HG03469 (cell line): Measurements from ENCODE around the gene PRXL2A.

Source experiments
- ATAC-seq: cut with Tn5 transposase; IDR thresholded peaks from one replicate; pipeline ENCODE4 v1.9.1; 2021; ENCODE audit warnings: mild to moderate bottlenecking, moderate library complexity, moderate number of reproducible peaks; ENCODE audit not compliant: unreplicated experiment

Gene PRXL2A

DNA sequence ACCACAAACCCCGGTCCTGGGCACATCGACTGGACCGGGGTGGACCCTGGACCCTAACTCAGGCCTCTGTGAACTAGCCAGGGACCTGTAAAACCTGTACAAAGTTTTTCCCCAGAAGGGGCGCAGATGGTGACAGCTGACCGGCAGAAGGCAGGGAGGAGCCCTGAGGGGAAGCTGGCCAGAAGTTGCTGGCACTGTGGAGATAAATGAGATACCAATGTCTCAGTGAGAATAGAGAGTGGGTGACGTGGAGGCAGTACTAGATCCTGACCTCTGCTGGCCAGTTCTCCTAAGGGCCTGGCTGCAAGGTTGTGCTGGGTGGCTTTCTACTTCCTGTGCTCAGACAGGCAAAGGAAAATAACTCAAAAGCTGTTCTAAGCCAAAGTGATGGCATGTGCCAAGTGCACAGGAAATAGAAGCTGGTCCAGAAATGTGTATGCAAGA, 35.2 kb downstream of the PRXL2A start:
- peak; percentile 55 for ATAC-seq

GRCh38 chr10:80444124-80444523, 35.8 kb downstream of the PRXL2A start:
- no peak for ATAC-seq

DNA sequence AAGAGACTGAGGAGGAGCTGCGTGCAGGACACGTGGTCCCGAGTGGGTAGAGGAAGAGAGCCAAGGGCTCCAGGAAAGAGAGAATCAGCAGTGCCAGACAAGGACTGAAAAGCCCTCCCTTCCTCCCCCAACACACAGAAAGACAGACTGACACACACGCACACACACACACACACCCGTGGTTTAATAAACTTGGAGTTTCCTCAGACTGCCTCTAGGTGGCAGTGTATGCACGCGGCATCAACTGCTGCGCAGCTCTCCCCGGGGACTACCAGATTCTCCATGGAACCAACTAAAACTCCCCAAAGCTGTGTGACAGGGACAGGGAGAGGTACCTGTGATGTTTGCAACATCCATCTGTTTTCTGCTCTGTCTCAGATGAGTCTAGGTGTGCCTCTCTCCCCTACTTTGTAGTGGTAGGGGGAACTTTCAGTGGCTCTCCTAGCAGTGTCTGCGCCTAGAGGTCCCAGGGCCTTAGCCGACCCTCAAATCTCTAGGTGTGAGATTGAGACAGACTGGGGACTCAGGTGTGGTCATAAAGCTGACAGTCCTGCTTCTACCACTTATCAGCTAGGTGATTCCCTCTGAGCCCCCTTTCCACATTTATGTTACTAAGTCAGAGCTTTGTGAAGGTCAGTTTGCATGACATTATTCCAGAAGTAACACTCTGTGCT, 36.4 kb downstream of the PRXL2A start:
- peak; percentile 71 for ATAC-seq

DNA sequence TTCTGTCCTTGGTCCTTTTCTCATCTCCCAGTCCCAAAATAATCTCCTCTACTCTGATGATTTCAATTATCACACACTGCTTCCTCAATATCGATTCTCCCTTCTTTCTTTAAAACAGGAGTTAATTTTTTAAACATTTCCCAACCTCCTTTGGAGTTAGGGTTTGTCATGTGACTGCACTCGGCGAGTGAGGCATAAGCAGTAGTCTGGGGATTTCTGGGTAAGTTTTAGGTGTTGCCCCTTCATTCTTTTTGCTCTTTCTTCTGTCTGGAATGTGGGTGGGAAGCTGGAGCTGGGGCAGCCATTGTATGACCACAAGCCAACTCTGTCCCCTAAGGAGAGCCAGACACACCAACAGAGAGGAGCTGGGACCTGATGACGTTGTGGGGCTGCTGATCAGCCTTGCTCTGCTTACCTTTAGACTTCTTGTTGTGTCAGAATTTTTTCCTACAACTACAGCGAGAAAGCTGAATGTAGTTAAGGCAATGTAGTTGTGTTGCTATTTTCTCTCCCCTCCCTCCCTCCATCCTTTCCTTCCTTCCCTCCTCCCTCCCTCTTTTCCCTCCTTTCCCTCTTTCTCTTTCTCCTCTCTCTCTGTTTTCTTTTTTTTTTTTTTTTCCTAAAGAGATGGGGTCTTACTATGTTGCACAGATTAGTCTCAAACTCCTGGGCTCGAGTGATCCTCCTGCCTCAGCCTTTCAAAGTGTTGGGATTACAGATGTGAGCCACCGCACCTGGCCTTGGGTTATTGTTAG, 39.3 kb downstream of the PRXL2A start:
- no peak for ATAC-seq

DNA sequence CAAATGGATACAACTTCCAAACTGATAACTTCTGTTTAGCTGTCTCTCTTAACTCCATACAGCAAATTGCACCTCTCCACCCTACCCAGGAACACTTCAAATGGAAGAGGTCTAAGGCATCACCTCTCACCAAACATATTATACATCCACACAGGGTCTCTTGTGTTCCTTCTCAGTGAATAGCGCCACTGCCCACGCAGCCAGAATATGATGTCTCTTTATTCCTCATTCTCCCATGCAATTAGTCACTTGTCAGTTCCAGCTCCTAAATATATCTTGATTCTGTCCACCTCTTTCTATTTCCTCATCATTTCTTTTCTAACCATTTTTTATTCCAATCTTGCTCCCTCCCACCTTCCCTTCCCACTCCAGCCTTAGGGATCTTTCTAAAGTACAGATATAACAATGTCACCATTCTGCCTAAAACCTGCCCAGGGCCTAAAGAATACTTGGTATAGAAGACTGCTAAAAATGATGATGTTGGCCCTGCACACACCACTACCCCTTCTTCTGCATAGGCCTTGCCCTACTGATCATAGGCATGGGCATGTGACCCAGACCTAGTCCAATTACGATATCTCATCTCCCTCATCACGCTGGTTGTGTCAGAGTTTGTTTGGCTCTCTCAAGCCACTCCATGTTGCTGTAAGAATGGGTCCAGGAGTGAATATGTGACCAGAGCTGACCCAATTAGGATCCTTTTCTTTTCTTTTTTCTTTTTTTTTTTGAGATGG, 40.0 kb downstream of the PRXL2A start:
- no peak for ATAC-seq

- no peak for ATAC-seq
Observed at GRCh38 chr10:80449520-80449919, 41.2 kb downstream of the PRXL2A start.

DNA sequence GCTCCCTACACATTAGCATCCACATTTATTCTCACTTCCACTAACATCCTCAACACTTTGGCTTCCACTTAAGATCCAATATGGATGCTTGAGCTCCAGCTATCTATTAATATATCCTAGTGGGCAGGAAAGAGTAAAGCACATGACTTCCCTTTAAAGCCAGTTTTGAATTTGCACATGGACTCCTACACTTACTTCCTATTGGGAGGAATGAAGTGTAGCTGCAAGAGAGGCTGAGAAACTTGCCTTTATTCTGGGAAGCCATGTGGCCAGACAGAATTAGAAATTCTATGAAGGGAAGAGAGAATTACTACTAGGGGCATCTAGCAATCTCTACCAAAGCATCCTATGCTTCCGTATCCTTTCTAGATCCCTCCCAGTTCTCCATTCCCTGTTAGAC, 42.8 kb downstream of the PRXL2A start:
- ATAC-seq, result no peak

- ATAC-seq, result no peak
Observed at GRCh38 chr10:80452069-80452468, 43.7 kb downstream of the PRXL2A start.

GRCh38 chr10:80452640-80453039, 44.3 kb downstream of the PRXL2A start:
- ATAC-seq, result no peak

DNA sequence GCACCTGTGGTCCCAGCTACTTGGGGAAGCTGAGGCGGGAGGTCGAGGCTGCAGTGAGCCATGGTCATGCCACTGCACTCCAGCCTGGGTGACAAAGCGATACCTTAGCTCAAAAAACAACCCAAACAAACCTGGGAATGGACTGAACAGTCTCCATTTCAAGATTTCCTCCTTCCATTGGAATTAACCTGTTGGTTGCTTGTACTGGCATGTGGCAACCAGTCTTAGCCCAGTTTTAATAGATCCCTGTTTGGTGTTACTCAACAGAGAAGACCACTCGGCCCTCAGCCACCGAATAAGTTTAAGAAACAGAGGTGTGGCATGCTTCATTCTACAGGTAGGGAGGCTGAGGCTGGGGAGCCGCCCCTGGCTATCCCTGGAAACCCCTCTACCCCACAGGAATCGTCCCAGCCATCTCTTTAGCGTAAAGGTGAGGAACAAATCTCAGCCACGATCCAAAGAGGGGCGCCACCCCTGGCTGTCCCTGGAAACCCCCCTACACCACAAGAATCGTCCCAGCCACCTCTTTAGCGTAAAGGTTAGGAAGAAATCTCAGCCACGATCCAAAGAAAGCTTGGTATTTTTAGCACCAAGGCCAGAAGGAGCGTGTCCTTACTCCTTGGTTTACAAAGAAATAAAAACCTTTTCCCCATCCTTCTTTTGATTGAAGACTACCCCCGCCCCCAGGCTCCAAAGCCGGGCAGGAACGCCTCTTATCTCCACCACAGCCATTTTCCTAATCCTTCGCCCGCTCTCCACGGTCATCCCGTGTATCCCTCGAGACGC, 44.9 kb downstream of the PRXL2A start:
- ATAC-seq, result no peak

GRCh38 chr10:80453842-80454512, 45.6 kb downstream of the PRXL2A start, which contains the start of gene TSPAN14:
TSS of gene TSPAN14 (plus strand) at chr10:80454310. CDS start at chr10:80489234, 34,924 bp downstream.
- ATAC-seq, result peak; percentile 50

GRCh38 chr10:80454513-80455460, 46.4 kb downstream of the PRXL2A start:
- peak; percentile 3 for ATAC-seq

- no peak for ATAC-seq
Observed at GRCh38 chr10:80455461-80456349, 47.4 kb downstream of the PRXL2A start.

GRCh38 chr10:80457554-80458262, 49.4 kb downstream of the PRXL2A start:
- no peak for ATAC-seq

GRCh38 chr10:80458263-80458625, 49.9 kb downstream of the PRXL2A start:
- no peak for ATAC-seq

GRCh38 chr10:80458638-80459037, 50.3 kb downstream of the PRXL2A start:
- no peak for ATAC-seq

- ATAC-seq, result peak; percentile 31
Observed at GRCh38 chr10:80459047-80459865, 50.9 kb downstream of the PRXL2A start.
